H1 (cell line): Measurements from ENCODE around the gene MAPK11. TPM values are rescaled to one million over a fixed set of nuclear protein-coding genes. Genes with fewer than 3 reads are reported as not detected.
A peak's percentile ranks its signal among the peaks of the same experiment; 100 is the strongest.

Source experiments
- CTCF ChIA-PET: fragments of 300-600 bp; sonication (Branson Sonifier 250); formaldehyde crosslinking; loops from one replicate; lab custom pipeline; 2021; ENCODE audit not compliant: partially characterized antibody; lab: Charles Lee
- POLR2A ChIA-PET: fragments of 300-600 bp; sonication (Branson Sonifier 250); formaldehyde crosslinking; loops from one replicate; lab custom pipeline; 2021; ENCODE audit warnings: inconsistent platforms; ENCODE audit not compliant: partially characterized antibody; lab: Charles Lee
- DNase-seq, 2 experiments: peaks; one replicate each; pipeline versions ENCODE4 v3.0.0 to v3.0.0-alpha.2; 2010 to 2022; ENCODE audit warnings: low spot score in 2 of 2, low read depth in 1 of 2, mixed read lengths in 1 of 2
- FAIRE-seq: peaks from 2 replicates; lab custom pipeline; 2011; peaks lifted over from hg19 to GRCh38; lab: Jason Lieb, UNC
- H2AFZ ChIP-seq: 2 replicates; pipeline ENCODE4 v1.8.1; 2012; ENCODE audit warnings: low read length, inconsistent platforms
- H2AK5ac ChIP-seq: 2 replicates; pipeline ENCODE4 v1.6.1; 2013; ENCODE audit warnings: low read depth, low read length
- H2BK120ac ChIP-seq: replicated peaks from 2 replicates; pipeline ENCODE3; 2013; ENCODE audit warnings: low read depth, low read length, inconsistent platforms
- H2BK12ac ChIP-seq: 2 replicates; pipeline ENCODE4 v1.6.1; 2013; ENCODE audit warnings: low read depth, low read length
- H2BK15ac ChIP-seq: 2 replicates; pipeline ENCODE4 v1.6.1; 2013; ENCODE audit warnings: low read length
- H2BK20ac ChIP-seq: 2 replicates; pipeline ENCODE4 v1.6.1; 2013; ENCODE audit warnings: low read length
- H2BK5ac ChIP-seq: 2 replicates; pipeline ENCODE4 v1.6.1; 2013; ENCODE audit warnings: low read depth, low read length
- H3K14ac ChIP-seq: 2 replicates; pipeline ENCODE4 v1.6.1; 2013; ENCODE audit warnings: inconsistent platforms; ENCODE audit not compliant: insufficient read length
- H3K18ac ChIP-seq: 2 replicates; pipeline ENCODE4 v1.6.1; 2013; ENCODE audit warnings: low read length; ENCODE audit errors: extremely low read depth
- H3K23ac ChIP-seq: 2 replicates; pipeline ENCODE4 v1.6.1; 2013; ENCODE audit warnings: inconsistent platforms; ENCODE audit not compliant: insufficient read length
- H3K23me2 ChIP-seq: 2 replicates; pipeline ENCODE4 v1.6.1; 2013; ENCODE audit warnings: low read depth, low read length
- H3K27ac ChIP-seq: 2 replicates; pipeline ENCODE4 v1.6.1; 2011; ENCODE audit warnings: low read depth, low read length, inconsistent platforms
- H3K27me3 ChIP-seq, 4 experiments: replicated peaks in 1 of 4; 1 replicate in 1 of 4; 2 replicates in 3 of 4; pipeline versions ENCODE4 v1.6.1 to v1.8.1; 2011 to 2013; ENCODE audit warnings: low read length in 3 of 4, mild to moderate bottlenecking in 3 of 4, inconsistent platforms in 2 of 4, mixed read lengths in 2 of 4, moderate library complexity in 1 of 4; ENCODE audit not compliant: control insufficient read depth in 3 of 4, insufficient read depth in 3 of 4; ENCODE audit errors: extremely low read depth in 1 of 4
- H3K36me3 ChIP-seq, 4 experiments: 2 replicates each; pipeline versions ENCODE4 v1.6.1 to v1.8.1; 2011 to 2013; ENCODE audit warnings: mild to moderate bottlenecking in 4 of 4, low read length in 3 of 4, moderate library complexity in 2 of 4, control low read depth in 1 of 4, inconsistent platforms in 1 of 4; ENCODE audit not compliant: insufficient read depth in 4 of 4, control insufficient read depth in 2 of 4
- H3K4ac ChIP-seq: replicated peaks from 2 replicates; pipeline ENCODE3; 2013; ENCODE audit warnings: low read length, low read depth, mixed read lengths, inconsistent platforms; ENCODE audit not compliant: insufficient read length
- H3K4me1 ChIP-seq, 4 experiments: replicated peaks in 1 of 4; 1 replicate in 1 of 4; 2 replicates in 3 of 4; pipeline versions ENCODE4 v1.6.1 to v1.8.1; 2011 to 2013; ENCODE audit warnings: low read length in 3 of 4, inconsistent platforms in 2 of 4, mixed read lengths in 1 of 4; ENCODE audit not compliant: insufficient read depth in 4 of 4, control insufficient read depth in 3 of 4
- H3K4me2 ChIP-seq, 2 experiments: 2 replicates each; pipeline versions ENCODE4 v1.6.1 to v1.8.1; 2011 to 2013; ENCODE audit warnings: low read depth in 2 of 2, low read length in 2 of 2, control low read depth in 1 of 2, inconsistent platforms in 1 of 2, mild to moderate bottlenecking in 1 of 2; ENCODE audit not compliant: insufficient read depth in 1 of 2
- H3K4me3 ChIP-seq, 4 experiments: fragments of 200-600, 300-600 bp in 1 of 4; sonication (generic), shearing (Covaris generic), sonication (Bioruptor Twin) in 1 of 4; 2 replicates each; pipeline versions ENCODE4 v1.5.1 to v1.8.1; 2011 to 2016; ENCODE audit warnings: low read length in 4 of 4, low read depth in 3 of 4, control low read depth in 2 of 4, inconsistent platforms in 2 of 4, mild to moderate bottlenecking in 2 of 4, mixed read lengths in 1 of 4, moderate library complexity in 1 of 4; ENCODE audit not compliant: insufficient read depth in 2 of 4; ENCODE audit errors: extremely low read depth in 1 of 4
- H3K56ac ChIP-seq: replicated peaks from 2 replicates; pipeline ENCODE3; 2013; ENCODE audit warnings: low read depth, mild to moderate bottlenecking, mixed read lengths, low read length, inconsistent platforms; ENCODE audit not compliant: insufficient read length
- H3K79me1 ChIP-seq: 2 replicates; pipeline ENCODE4 v1.6.1; 2013; ENCODE audit warnings: low read depth, low read length, control low read depth
- H3K79me2 ChIP-seq, 2 experiments: 2 replicates each; pipeline versions ENCODE4 v1.6.1 to v1.8.1; 2012 to 2013; ENCODE audit warnings: low read length in 2 of 2, mild to moderate bottlenecking in 2 of 2, inconsistent platforms in 1 of 2; ENCODE audit not compliant: insufficient read depth in 2 of 2, control insufficient read depth in 1 of 2
- H3K9ac ChIP-seq, 4 experiments: replicated peaks in 1 of 4; 1 replicate in 1 of 4; 2 replicates in 3 of 4; pipeline versions ENCODE4 v1.6.1 to v1.8.1; 2011 to 2013; ENCODE audit warnings: low read depth in 3 of 4, low read length in 3 of 4, control low read depth in 2 of 4, mild to moderate bottlenecking in 2 of 4, moderate library complexity in 2 of 4, inconsistent platforms in 1 of 4; ENCODE audit errors: extremely low read depth in 1 of 4
- H3K9me3 ChIP-seq, 2 experiments: 2 replicates each; pipeline versions ENCODE4 v1.6.1 to v1.8.1; 2012 to 2013; ENCODE audit warnings: mild to moderate bottlenecking in 2 of 2, moderate library complexity in 2 of 2, control low read depth in 1 of 2, inconsistent platforms in 1 of 2, low read depth in 1 of 2, low read length in 1 of 2, mixed read lengths in 1 of 2; ENCODE audit not compliant: insufficient read depth in 2 of 2
- H4K20me1 ChIP-seq, 2 experiments: replicated peaks in 1 of 2; 2 replicates each; pipeline versions ENCODE3 to v1.8.1; 2011 to 2013; ENCODE audit warnings: inconsistent platforms in 2 of 2, low read length in 2 of 2, mild to moderate bottlenecking in 1 of 2; ENCODE audit not compliant: insufficient read depth in 2 of 2, control insufficient read depth in 1 of 2
- H4K5ac ChIP-seq: 2 replicates; pipeline ENCODE4 v1.6.1; 2013; ENCODE audit warnings: low read length, low read depth, mixed read lengths, inconsistent platforms; ENCODE audit not compliant: insufficient read length
- H4K8ac ChIP-seq: 2 replicates; pipeline ENCODE4 v1.8.0; 2013; ENCODE audit warnings: mild to moderate bottlenecking, moderate library complexity, low read length, inconsistent platforms; ENCODE audit not compliant: insufficient read depth; ENCODE audit errors: extremely low read depth
- H4K91ac ChIP-seq: replicated peaks from 2 replicates; pipeline ENCODE3; 2013; ENCODE audit warnings: low read length, mixed read lengths, inconsistent platforms; ENCODE audit not compliant: insufficient read length
- ASH2L ChIP-seq: fragments of 200-600, 300-600 bp; sonication (generic); IDR thresholded peaks from one replicate; pipeline ENCODE4 v1.7.1; 2017; ENCODE audit warnings: low read length
- CHD2 ChIP-seq: IDR thresholded peaks from 2 replicates; pipeline ENCODE4 v1.6.1; 2012; ENCODE audit warnings: low read length, improper control_type of control experiment
- E2F6 ChIP-seq: IDR thresholded peaks from 2 replicates; pipeline ENCODE4 v1.6.1; 2012; ENCODE audit warnings: inconsistent platforms
- EP300 ChIP-seq, 2 experiments: IDR thresholded peaks; 1 replicate in 1 of 2; 2 replicates in 1 of 2; pipeline ENCODE4 v1.6.1; 2011 to 2012; ENCODE audit warnings: low read depth in 2 of 2, low read length in 2 of 2, mild to moderate bottlenecking in 2 of 2, borderline replicate concordance in 1 of 2, inconsistent platforms in 1 of 2, moderate library complexity in 1 of 2
- KDM4A ChIP-seq: IDR thresholded peaks from one replicate; pipeline ENCODE4 v1.7.1; 2012; ENCODE audit warnings: low read depth, mild to moderate bottlenecking, moderate library complexity, low read length, inconsistent platforms; ENCODE audit not compliant: severe bottlenecking
- MAX ChIP-seq: IDR thresholded peaks from 2 replicates; pipeline ENCODE4 v1.6.1; 2012; ENCODE audit warnings: inconsistent platforms
- RNF2 ChIP-seq: fragments of 200-900, 300-1000 bp; sonication (generic); IDR thresholded peaks from 2 replicates; pipeline ENCODE4 v1.7.1; 2016; ENCODE audit warnings: borderline replicate concordance, low read depth, mild to moderate bottlenecking, antibody characterized with exemption, low read length; ENCODE audit not compliant: poor library complexity, severe bottlenecking; ENCODE audit errors: missing control alignments
- SAP30 ChIP-seq: fragments of 300-600 bp; sonication (generic); IDR thresholded peaks from 2 replicates; pipeline ENCODE4 v1.7.1; 2012; ENCODE audit warnings: low read length, moderate library complexity, mild to moderate bottlenecking, inconsistent platforms; ENCODE audit not compliant: insufficient read depth, insufficient replicate concordance
- TBP ChIP-seq: IDR thresholded peaks from 2 replicates; pipeline ENCODE4 v1.6.1; 2011; ENCODE audit warnings: low read depth, low read length, improper control_type of control experiment
- WGBS, 2 experiments: shearing (Covaris generic) in 1 of 2; methylation state at CpG; one replicate each; pipeline versions ENCODE4 v1.1.6 to v1.1.7; 2013 to 2015; ENCODE audit warnings: low lambda C conversion rate in 2 of 2, mixed read lengths in 2 of 2, inconsistent platforms in 1 of 2, low coverage in 1 of 2, missing lambda C conversion rate in 1 of 2; ENCODE audit not compliant: insufficient replicate concordance in 2 of 2, insufficient coverage in 1 of 2, insufficient read length in 1 of 2; ENCODE audit errors: extremely low coverage in 1 of 2, missing lambda C conversion rate in 1 of 2; 5-methylcytosine and 5-hydroxymethylcytosine counted together
- polyA plus RNA-seq, 7 experiments: library from polyadenylated mRNA; depleted of rRNA in 3 of 7; stranded (reverse) in 5 of 7; unstranded in 2 of 7; fragments of >200 nt in 5 of 7; fragments of 200-250 nt in 2 of 7; gene quantifications; 1 replicate in 5 of 7; 2 replicates in 1 of 7; 4 replicates in 1 of 7; pipeline versions ENCODE4 v1.2.1 to v1.2.3, GENCODE V29; 2011 to 2013; ENCODE audit warnings: missing spikeins in 2 of 7, mixed read lengths in 2 of 7
- total RNA-seq: library from RNA; stranded (reverse); fragmentation: NEBNext Ultra II Directional; extraction: Animal tissue kit (Norgen Biotek cat#: 25700); gene quantifications from 2 replicates; pipeline ENCODE4 v1.2.1, GENCODE V29; 2021

Gene MAPK11
- total and polyA plus RNA-seq, 2 of the 8 experiments (the other 6 are each of a cell fraction or from before 2014, with no cell fraction given), result 0.70 to 1.5 TPM

GRCh38 chr22:50299785-50300619, 29.8 kb upstream of the MAPK11 start:
- peak overlapping the region; percentile 39 for H3K56ac ChIP-seq
- peaks cover 9% of the 10 kb centered on the region; the same call in 1 of the 2 replicates for H3K23me2 ChIP-seq
- H2BK15ac ChIP-seq, result no peak overlapping the region
- peak overlapping the region; percentile 48; the same call in 1 of the 2 replicates for H3K18ac ChIP-seq
- H3K36me3 ChIP-seq, result no peaks in the 10 kb centered on the region
- no peak overlapping the region for H2BK12ac ChIP-seq
- DNase-seq, result peak; percentile 59 to 86
- peaks cover 0 to 35% (median 16%) of the 10 kb centered on the region in 4 experiments; a peak in 6 of 7 replicates for H3K4me1 ChIP-seq
- no peak overlapping the region for H4K91ac ChIP-seq
- peaks cover 0 to 33% of the 10 kb centered on the region in 2 experiments; a peak in 3 of 4 replicates for H3K79me2 ChIP-seq
- H2BK20ac ChIP-seq, result no peak overlapping the region
- no peak overlapping the region for H2BK120ac ChIP-seq
- H3K27me3 ChIP-seq, result no peaks in the 10 kb centered on the region; a peak in 2 of 7 replicates
- no peak overlapping the region for H2AK5ac ChIP-seq
- H2BK5ac ChIP-seq, result no peak overlapping the region
- no peak overlapping the region for H4K5ac ChIP-seq
- no peaks in the 10 kb centered on the region for H3K9me3 ChIP-seq
- peaks cover 22% of the 10 kb centered on the region for H3K79me1 ChIP-seq
- no peak for FAIRE-seq
- no peak overlapping the region for H3K23ac ChIP-seq
- no peak overlapping the region for H2AFZ ChIP-seq
- peak overlapping the region; percentile 30 to 68 (median 34) for H3K4me3 ChIP-seq
- H3K4me2 ChIP-seq, result peak overlapping the region; percentile 53 to 77
- POLR2A ChIA-PET, result interaction anchor here (0.7 to 1.6 kb wide), 4 partner anchors 12 to 49 kb away, joined by 3 to 6 read pairs (median 4); partner anchors contain the start of gene HDAC10
- no peak overlapping the region for H3K14ac ChIP-seq
- H4K8ac ChIP-seq, result peak overlapping the region; percentile 80
- CTCF ChIA-PET, result interaction anchor here (0.7 to 1.5 kb wide), 6 partner anchors 16 to 100 kb away, joined by 3 to 4 read pairs (median 3); no protein-coding TSS in a partner anchor
- no peak overlapping the region for H3K27ac ChIP-seq
- peak overlapping the region in 3 of 4 experiments; percentile 8 to 67 (median 16); a peak in 1 of 7 replicates for H3K9ac ChIP-seq
- peaks cover 16 to 35% of the 10 kb centered on the region in 2 experiments for H4K20me1 ChIP-seq
- H3K4ac ChIP-seq, result no peak overlapping the region
- 2% methylated on average over 48 of the region's 93 CpGs; no CpG with 5 or more reads in 1 of the 2 experiments for WGBS, 2 experiments
- TF ChIP-seq TBP (no peak), RNF2 (peak; percentile 62), MAX (peak; percentile 87), E2F6 (peak; percentile 76), SAP30 (no peak), KDM4A (peak; percentile 86), CHD2 (no peak), ASH2L (peak; percentile 40), EP300 (IDR thresholded peaks at IDR 0.05; ENCODE audit: borderline replicate concordance in 1 of 2, low read depth in 2 of 2, low read length in 2 of 2) (no peak)
